IPS-18c (cell line): ENCODE results near the gene IBA57.

ENCODE experiments used
- H3K4me3 ChIP-seq: 2 replicates; pipeline ENCODE4 v1.7.0; 2013; ENCODE audit warnings: low read depth, mild to moderate bottlenecking, low read length, moderate library complexity; ENCODE audit not compliant: insufficient read depth
- H3K9me3 ChIP-seq: one replicate; pipeline ENCODE4 v1.6.1; 2013; ENCODE audit warnings: mild to moderate bottlenecking, low read length, moderate library complexity; ENCODE audit not compliant: control insufficient read depth, insufficient read depth

IBA57 gene

DNA sequence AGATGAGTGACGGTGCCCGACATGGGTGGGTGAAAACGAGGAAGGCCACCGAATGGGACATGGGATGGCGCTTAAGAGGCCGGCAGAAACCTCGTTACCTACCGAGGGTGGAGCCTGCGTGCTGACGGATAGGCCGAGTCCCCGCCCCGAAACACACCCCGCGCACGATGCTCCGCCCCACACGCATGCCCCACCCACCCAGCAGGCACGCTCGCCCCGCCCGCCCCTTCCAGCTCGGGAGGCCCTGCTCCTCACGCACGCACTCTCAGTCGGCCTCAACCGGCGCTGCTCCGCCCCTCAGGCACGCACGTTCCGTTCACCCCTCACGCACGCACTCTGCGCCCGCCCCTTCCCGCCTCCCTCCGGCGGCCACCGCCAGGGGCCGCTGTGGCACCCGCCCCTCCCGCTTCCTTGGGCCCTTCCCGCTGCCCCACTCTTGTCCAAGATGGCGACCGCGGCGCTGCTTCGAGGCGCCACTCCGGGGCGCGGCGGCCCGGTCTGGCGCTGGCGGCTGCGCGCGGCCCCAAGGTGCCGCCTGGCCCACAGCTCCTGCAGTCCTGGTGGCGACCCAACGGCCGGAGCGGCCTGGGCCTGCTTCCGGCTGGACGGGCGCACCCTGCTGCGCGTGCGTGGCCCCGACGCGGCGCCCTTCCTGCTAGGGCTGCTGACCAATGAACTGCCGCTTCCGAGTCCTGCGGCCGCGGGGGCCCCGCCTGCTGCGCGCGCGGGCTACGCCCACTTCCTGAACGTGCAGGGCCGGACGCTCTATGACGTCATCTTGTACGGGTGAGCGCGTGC lies at the start of gene IBA57:
Gene IBA57 (plus strand): TSS at position 433 of the 798 bp plus-strand sequence. CDS start 13 bp downstream, at position 446.
- H3K4me3 ChIP-seq = peak within 1 kb of the TSS; percentile 85
- no peaks in the 10 kb centered on the region for H3K9me3 ChIP-seq

DNA sequence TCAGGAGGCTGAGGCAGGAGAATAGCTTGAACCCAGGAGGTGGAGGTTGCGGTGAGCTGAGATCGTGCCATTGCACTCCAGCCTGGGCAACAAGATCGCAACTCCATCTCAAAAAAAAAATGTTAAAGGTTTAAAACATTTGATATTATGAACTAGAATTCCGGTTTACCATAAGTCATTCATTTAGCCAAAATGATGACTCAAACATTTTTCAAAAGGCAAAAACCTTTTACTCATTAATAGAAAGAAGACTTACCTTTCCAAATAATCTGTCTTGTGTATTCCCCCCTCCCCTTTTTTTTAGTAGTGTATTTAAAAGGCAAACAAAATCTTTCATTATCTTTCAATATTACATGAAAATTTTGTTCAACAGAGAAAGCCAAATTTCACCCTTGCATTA lies 48.3 kb upstream of the IBA57 start:
- Histone ChIP-seq H3K9me3 (peaks cover 13% of the 10 kb centered on the region), H3K4me3 (no peak overlapping the region)

DNA sequence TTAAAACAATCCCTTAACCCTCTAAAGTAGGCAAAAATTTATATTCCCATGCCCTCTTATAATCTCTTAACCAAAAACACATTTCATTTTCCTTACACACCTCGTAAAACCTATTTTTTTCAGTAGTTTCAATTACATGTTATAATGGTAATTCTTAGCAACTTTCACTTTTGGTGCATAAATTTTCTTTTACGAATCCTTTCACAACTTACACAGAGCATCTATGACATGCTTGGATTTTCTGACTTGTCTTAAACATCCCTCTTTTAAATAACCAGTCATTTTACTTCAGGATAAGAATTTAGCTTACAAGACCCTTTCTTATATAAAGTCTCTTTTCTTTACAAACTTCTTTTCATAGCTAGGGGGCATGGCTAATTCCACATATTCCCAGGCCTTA lies 47.6 kb upstream of the IBA57 start:
- Histone ChIP-seq H3K4me3 (no peak overlapping the region), H3K9me3 (peaks cover 13% of the 10 kb centered on the region)

DNA sequence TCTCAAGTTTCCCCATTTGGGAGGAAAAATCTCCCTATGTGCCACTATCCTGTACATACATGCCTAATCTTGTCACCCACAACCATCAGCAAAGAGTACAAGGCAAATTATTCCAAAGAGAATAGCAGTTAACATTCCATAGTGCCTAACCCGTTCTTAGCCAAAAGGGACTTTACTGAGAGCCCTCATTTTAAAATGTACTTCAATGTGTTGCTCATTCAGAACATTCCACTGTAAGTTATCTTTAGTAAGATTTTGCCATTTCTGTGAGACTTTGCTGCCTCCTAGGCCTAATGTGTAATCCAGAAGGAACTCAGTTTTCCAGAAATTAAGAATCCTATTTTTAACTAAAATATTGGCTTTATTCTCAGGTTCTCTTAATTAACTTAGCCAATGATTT lies 45.3 kb upstream of the IBA57 start:
- H3K4me3 ChIP-seq = no peak overlapping the region
- peaks cover 13% of the 10 kb centered on the region for H3K9me3 ChIP-seq

DNA sequence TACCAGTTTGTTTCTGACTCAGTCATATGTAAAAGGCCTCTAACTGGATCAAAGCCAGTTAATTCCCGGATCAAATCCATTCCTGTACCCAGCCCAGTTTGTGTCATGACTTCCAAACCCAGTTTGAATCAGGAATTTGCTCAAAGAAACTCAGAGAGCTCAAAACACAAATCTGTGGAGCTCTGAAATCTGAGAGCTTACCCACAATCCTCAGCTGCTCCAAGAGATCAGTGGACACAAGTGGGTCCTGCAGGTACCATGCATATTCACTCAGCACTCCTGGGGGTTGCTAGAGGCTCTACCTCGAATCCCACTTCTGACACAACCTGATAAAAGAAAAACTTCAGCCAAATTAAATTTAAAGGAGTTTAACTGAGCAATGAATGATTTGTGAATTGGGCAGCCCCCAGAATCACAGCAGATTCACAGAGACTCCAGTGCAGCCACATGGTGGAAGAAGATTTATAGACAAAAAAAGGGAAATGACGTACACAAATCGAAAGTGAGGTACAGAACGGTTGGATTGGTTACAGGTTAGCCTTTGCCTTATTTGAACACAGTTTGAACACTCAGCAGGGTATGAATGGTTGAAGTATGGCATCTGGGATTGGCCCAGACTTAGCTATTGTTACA lies 44.6 kb upstream of the IBA57 start:
- H3K4me3 ChIP-seq = no peak overlapping the region
- peaks cover 13% of the 10 kb centered on the region for H3K9me3 ChIP-seq

DNA sequence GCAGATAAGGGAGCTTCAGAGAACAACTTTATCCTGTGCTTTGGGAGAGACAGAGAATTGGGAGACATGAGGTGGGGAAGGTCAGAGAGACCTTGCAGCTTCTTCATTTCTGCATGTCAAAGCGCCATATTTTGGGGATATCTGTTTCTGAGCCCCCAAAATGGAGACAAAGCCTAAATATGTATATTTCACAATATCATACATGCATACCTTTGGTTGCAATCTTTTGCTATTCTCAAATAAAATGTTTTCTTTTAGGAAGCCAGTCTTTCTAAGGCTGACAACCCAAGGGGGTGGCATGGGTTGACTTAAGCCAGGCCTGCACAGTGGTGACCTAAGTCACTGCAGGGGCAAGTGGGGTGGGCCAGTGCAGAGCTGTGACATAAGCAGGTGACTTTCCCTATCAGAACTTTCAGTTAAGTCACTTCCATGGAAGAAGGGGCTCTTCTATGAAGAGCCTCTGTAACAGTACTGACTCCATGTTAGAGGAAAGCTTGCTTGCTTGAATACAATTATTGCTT lies 42.6 kb upstream of the IBA57 start:
- Histone ChIP-seq H3K4me3 (no peak overlapping the region), H3K9me3 (peaks cover 10% of the 10 kb centered on the region)

DNA sequence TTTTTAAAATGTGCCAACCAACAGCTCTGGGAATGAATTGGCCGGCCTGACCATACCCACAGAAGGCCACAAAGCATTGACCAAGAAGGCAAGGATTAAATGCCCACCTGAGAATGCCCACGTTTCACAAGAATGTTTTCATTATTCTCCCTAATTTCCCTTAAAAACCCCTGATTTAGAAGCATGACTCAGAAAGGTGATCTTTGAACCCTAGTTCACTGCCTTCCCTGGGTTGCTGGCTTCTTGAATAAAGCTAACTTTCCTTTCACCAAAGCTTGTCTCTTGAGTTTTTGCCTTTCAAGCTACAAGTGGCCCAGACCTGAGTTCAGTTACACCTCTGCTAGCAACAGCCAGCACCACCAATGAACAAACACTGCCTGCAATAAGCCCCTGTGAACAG lies 42.1 kb upstream of the IBA57 start:
- peaks cover 9% of the 10 kb centered on the region for H3K9me3 ChIP-seq
- H3K4me3 ChIP-seq = no peak overlapping the region

DNA sequence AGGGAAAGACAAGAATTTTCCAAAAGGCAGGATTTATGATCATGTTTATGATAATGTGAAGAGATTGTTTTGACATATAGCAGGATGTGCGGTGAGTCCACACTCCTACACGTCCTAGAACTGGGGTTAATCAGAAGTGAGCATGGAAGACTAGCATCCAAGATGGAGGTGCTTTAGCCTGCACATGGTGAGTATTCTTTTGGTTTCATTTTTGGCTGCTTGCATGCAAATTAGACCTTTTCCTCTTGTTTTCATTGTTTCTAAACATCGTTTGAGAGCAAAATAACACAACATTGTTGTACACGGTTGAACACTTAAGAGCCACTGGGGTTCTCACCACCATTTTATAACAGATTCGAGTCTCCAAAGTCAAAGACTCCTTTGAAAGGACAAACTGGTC lies 40.4 kb upstream of the IBA57 start:
- H3K9me3 ChIP-seq = no peaks in the 10 kb centered on the region
- no peak overlapping the region for H3K4me3 ChIP-seq

DNA sequence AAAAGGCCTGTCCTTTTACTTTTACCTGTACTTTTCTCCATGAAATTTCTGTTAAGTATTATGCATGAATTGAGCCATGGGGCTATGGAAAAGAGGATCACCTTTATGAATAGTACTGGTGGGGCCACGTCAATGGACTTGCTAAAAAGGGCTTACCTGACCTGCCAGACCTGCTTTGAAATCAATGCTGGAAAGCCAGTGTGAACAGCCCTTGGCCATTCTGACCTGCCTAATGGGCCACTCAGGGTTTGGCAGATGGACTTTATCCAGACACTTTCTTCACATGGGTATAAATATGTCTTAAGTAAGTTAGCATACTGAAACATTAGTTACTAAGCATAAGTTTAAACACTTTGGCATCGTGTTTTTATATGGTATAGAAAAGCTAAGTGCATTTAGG lies 33.8 kb upstream of the IBA57 start:
- Histone ChIP-seq H3K9me3 (no peaks in the 10 kb centered on the region), H3K4me3 (no peak overlapping the region)

DNA sequence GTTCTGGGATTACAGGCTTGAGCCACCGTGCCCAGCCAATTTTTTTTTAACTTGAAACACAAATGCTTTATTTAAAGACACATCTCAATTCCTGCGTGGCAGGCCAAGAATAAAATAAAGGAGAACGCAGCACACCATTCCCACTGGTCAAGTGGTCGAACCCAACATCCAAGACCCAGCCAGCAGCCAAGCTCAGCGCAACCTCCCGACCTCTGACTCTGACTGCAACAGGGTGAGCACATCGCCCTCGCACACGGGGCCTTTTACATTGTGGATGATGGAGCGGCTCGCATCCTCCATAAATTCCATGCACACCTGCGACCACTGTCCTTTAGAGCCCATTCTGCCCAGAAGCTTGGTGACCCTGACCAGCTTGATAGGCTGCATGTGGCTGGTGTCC lies 31.0 kb upstream of the IBA57 start:
- H3K4me3 ChIP-seq = no peak overlapping the region
- H3K9me3 ChIP-seq = no peaks in the 10 kb centered on the region

DNA sequence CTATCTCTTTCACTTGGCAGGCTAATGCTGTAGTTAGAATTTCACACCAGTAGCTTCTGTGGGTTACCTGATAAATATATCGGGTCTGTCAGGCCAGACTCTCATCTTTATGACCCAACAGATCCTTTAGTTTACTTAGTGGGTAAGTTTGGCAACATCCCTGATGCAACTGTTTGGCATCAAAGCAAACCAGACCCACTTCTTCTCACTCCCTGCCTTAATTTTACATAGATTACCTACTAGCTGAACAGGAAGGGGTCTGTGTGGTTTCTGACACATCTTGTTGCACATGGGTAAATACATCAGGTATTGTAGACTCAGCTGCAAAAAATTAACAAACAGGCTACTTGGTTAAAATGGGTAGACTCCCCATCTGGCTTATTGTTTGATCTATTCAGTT lies 28.7 kb upstream of the IBA57 start:
- H3K4me3 ChIP-seq = no peak overlapping the region
- H3K9me3 ChIP-seq = no peaks in the 10 kb centered on the region

DNA sequence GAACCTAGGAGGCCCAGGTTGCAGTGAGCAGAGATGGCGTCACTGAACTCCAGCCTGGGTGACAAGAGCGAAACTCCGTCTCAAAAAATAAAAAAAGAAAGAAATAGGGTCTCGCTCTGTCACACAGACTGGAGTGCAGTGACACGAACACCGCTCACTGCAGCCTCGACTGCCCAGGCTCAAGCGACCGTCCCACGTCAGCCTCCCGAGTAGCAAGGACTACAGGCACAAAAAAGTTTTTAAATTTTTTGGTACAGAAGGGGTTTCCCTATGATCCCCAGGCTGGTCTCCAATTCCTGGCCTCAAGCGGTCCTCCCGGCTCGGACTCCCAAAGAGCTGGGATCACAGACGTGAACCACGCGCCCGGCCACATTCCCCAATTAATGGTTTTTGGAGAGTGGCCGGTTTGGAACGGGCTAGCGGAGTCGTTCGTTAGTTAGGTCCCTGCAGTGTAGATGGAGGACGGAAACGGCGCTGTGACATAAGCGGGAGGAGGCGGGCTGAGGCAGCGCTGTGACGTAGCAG lies 26.1 kb upstream of the IBA57 start:
- Histone ChIP-seq H3K4me3 (peak overlapping the region; percentile 93), H3K9me3 (no peaks in the 10 kb centered on the region)

DNA sequence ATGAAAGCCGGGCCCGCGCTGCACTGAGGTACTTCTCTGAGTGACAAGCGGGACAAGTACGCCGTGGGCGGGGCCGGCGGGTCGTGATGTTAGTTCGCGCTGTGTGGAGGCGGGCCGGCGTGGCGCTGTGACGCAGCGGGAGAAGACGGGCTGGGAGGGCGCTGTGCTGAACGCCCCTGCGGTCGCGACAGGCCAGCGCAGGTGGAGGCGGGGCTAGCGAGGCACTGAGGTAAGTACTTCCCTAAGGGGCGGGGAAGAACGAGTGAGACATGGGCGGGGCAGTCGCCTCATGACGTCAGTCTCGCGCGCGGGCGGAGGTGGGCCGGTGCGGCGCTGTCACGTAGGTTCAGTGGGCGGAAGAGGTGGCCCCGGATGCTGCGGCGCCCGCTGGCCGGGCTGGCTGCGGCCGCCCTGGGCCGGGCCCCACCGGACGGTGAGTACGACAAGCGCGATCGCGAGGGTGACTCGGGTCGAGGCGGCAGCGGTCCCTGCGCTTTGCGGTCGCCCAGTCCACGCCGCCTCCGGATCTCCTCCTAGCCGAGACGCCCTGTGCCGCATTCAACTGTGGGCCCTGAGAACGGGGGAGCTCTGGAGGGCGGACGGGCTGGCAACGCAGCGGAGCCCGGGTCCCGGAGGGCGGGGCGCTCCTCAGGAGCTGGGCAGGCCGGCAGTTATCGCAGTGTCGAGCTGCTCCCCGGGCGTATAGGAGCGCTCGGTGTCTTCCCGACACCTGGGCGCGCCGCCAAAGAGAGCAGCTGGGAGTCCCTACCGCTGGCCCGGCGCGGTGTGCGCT lies 25.5 kb upstream of the IBA57 start, which contains the start of gene GUK1:
Gene GUK1 (plus strand): TSS at position 349 of the 793 bp plus-strand sequence. CDS start 24 bp downstream, at position 373.
- Histone ChIP-seq H3K4me3 (peak within 1 kb of the TSS; percentile 93), H3K9me3 (no peaks in the 10 kb centered on the region)

DNA sequence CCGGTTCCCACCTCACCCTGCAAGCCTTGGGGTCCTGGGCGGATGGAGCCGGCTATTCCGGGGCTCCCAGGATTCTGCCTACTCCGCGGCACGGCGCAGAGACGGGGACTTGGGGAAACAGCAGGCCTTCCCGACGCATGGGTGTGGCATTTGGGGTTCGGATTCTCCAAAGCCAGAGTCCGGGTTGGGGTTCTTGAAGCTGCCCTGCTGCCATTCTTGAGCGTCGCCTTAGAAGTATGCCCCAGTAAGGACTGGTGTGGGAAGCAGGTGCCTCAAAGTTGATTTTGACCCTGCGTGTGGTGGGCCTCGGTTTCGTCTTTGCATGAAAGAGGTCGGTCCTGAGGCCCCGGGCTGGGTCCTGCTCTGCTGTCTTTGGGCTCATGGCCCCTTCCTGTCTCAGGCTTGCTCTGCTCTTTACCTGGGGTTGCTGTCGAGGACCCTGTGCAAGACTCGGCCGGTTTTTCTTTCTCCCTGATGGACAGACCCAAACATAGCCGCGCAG lies 24.8 kb upstream of the IBA57 start:
- Histone ChIP-seq H3K9me3 (no peaks in the 10 kb centered on the region), H3K4me3 (peak overlapping the region; percentile 93)

DNA sequence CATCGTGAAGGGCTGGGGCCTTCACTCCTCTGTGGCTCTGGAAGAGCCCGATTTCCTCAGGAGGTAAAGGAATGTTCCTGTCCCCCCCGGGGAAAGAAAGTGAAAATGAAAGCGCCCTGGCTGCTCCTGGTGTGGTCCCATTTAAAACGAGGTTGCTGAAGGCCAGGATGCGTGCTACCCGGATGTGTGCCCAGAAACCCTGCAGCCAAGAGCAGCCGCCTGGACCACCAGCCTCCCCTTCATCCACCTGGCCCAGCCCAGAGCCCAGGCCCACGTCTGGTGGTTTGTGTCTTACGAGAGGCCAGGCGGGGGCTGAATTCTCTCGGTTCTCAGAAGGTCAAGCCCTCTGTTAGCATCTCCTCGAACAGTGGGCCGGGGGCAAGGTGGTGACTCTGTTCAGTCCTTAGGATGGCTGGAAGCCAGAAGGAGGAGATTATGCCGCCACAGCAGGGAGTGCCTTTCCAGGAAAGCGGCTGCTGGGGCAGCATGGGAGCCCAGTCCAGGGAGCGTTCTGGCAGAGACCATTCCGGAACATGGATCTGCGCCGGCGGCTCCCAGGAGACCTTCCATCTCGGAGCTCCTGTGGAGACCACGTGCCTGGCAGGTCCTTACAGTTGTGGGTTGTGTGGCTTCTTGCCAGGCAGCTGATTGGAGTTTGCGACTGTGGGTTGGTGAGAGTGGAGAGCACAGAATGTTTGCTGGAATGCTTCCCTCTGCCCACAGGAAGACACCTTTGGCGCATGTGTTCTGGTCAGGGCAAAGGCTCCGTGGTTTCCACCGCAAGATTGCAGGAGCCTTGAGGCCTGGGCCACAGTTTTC lies 24.2 kb upstream of the IBA57 start:
- H3K9me3 ChIP-seq = no peaks in the 10 kb centered on the region
- H3K4me3 ChIP-seq = peak overlapping the region; percentile 93

DNA sequence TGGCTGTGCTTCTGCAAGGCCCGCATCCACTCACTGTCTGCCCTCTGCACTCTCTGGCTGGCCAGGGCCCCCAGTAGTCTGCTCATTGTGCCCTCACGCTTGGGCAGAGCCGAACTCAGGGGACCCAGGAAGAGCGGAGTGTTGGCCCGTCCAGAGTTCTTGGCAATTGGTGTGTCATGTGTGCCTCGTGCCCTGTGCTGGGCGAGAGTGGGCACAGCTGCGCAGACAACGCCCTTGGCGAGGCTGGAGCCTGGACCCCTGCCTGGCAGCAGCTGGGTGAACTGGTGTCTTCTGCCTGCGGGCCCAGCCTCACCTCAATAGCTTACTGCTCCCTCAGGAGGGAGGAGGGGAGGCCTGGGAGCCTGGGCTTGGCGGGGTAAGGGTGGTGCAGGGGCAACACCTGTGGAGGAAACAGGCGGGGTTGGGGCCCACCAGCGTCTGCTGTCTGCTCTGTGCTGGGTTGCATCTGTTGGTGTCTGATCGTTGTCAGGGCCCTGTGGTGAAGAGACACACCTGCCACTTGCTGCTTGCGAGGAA lies 23.4 kb upstream of the IBA57 start:
- no peaks in the 10 kb centered on the region for H3K9me3 ChIP-seq
- H3K4me3 ChIP-seq = no peak overlapping the region
